Activated CD8-positive, alpha-beta T cell treated with anti-CD3 and anti-CD28 coated beads, Interleukin-2, amount 10 ng/mL, durations not matched to agents 7 days and 5 days (primary cell): ENCODE results near the gene GALK1. TPM values are rescaled to one million over a fixed set of nuclear protein-coding genes. Genes with fewer than 3 reads are reported as not detected.

ENCODE experiments used
- ATAC-seq: fragments of 150-1000 bp; cut with Tn5 transposase; one replicate; pipeline ENCODE4 v1.10.0; 2021; ENCODE audit warnings: moderate library complexity
- CTCF ChIA-PET: fragments of 350-600 bp; sonication (Branson Sonifier 250); formaldehyde crosslinking; loops from one replicate; lab custom pipeline; 2021; ENCODE audit warnings: antibody characterized with exemption; lab: Charles Lee
- POLR2A ChIA-PET: fragments of 350-600 bp; sonication (Branson Sonifier 250); formaldehyde crosslinking; loops from one replicate; lab custom pipeline; 2021; ENCODE audit warnings: antibody characterized with exemption; lab: Charles Lee
- DNase-seq: peaks from one replicate; pipeline ENCODE4 v3.0.0-alpha.2; 2020
- H3K27ac Mint-ChIP-seq: one replicate; pipeline ENCODE4 v1.8.0; 2021; ENCODE audit warnings: mild to moderate bottlenecking, mixed read lengths
- H3K27me3 Mint-ChIP-seq: one replicate; pipeline ENCODE4 v1.8.0; 2021; ENCODE audit warnings: low read depth, mixed read lengths
- H3K36me3 Mint-ChIP-seq: one replicate; pipeline ENCODE4 v1.8.0; 2021; ENCODE audit warnings: low read depth, mixed read lengths
- H3K4me1 Mint-ChIP-seq: one replicate; pipeline ENCODE4 v1.8.0; 2021; ENCODE audit warnings: low read depth, mixed read lengths
- H3K4me3 Mint-ChIP-seq: one replicate; pipeline ENCODE4 v1.8.0; 2021; ENCODE audit warnings: mild to moderate bottlenecking, mixed read lengths
- H3K9me3 Mint-ChIP-seq: one replicate; pipeline ENCODE4 v1.8.0; 2022; ENCODE audit warnings: mixed read lengths; ENCODE audit not compliant: insufficient read depth
- total RNA-seq, 2 experiments: library from RNA; stranded (reverse); gene quantifications; one replicate each; pipeline ENCODE4 v1.2.3, GENCODE V29; 2021

Gene GALK1
- total RNA-seq, 2 experiments from 2014 or later, result 52.2 to 56.9 TPM

DNA sequence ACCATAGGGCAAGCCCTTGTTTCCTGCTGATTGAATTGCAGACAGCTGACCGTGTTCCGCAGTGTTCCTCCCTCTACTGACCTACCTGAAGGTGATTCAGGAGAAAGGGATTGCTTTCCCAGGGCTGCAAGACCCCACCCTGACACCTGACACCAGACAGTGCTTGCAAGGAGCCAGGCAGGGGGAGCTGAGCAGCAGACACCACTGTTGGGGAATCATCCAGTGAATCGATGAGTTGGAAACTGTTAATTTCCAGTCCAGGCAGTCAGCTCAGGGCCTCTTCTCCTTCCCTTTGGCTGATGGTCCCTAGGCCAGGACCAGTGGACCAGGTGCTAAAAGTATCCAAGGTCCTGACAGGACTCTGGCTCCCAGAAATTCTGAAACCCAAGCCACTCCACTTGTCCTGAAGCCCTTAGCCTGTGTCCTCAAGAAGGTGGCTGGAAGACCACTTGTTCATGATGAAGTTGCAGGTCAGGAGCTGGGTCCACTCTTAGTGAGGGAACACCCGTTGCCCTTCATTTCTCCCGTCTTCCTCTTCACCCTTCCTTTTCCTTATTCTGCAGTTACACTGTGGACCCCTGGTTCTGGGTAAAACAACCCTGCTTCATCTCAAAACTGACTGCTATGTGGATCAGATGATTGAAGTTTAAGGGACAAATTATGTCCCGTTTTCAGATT is 10.1 kb upstream of the GALK1 start:
- peaks cover 29% of the 10 kb centered on the region for H3K4me1 Mint-ChIP-seq
- no peak overlapping the region for H3K27ac Mint-ChIP-seq
- H3K4me3 Mint-ChIP-seq, result no peak overlapping the region
- H3K36me3 Mint-ChIP-seq, result peaks cover 43% of the 10 kb centered on the region
- ChIA-PET POLR2A (interaction anchor here (0.6 to 9.4 kb wide), 20 partner anchors 12 to 258 kb away, joined by 3 to 205 read pairs (median 4); partner anchors contain the start of genes GALK1, RECQL5, SAP30BP and TRIM47), CTCF (interaction anchor here (0.9 to 5.1 kb wide), 6 partner anchors 8 to 86 kb away, joined by 3 to 35 read pairs (median 10); partner anchors contain the start of gene GALK1)
- no peaks in the 10 kb centered on the region for H3K9me3 Mint-ChIP-seq
- DNase-seq (no peak), ATAC-seq (no peak)
- peaks cover 3% of the 10 kb centered on the region for H3K27me3 Mint-ChIP-seq

DNA sequence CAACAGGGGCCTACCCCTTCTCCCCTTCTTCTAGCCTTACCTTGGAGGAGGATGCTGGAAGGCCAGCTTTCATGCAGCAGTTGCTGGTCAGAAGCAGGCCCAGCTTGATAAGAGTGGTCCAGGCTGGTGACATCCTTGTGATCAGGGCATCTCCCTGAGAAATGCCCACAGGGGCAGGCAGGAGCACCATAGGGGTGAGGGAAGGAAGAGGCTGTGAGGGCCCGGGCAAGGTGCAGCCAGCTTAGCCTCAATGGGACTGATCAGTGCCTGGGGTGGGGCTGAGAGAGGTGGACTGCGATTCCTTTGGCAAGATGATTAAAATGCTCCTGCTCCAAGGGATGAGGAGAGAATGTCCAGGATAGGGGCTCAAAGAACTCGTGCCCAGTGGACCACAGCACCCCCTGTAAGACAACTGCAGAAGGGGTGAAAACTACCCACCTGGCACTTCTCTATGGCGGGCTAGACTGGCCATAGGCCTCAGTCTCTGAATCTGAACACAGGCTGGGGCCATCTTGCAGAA is 9.5 kb upstream of the GALK1 start:
- peaks cover 25% of the 10 kb centered on the region for H3K4me1 Mint-ChIP-seq
- ChIA-PET CTCF (interaction anchor here (0.9 to 5.1 kb wide), 5 partner anchors 9 to 21 kb away, joined by 3 to 22 read pairs (median 5); partner anchors contain the start of gene GALK1), POLR2A (interaction anchor here (1.0 to 9.4 kb wide), 8 partner anchors 11 to 107 kb away, joined by 3 to 205 read pairs (median 8); partner anchors contain the start of genes GALK1, RECQL5, SAP30BP and TRIM47)
- no peaks in the 10 kb centered on the region for H3K9me3 Mint-ChIP-seq
- H3K27ac Mint-ChIP-seq, result no peak overlapping the region
- peaks cover under 1% of the 10 kb centered on the region for H3K27me3 Mint-ChIP-seq
- DNase-seq (no peak), ATAC-seq (peak; percentile 1)
- H3K4me3 Mint-ChIP-seq, result no peak overlapping the region
- H3K36me3 Mint-ChIP-seq, result peaks cover 39% of the 10 kb centered on the region

DNA sequence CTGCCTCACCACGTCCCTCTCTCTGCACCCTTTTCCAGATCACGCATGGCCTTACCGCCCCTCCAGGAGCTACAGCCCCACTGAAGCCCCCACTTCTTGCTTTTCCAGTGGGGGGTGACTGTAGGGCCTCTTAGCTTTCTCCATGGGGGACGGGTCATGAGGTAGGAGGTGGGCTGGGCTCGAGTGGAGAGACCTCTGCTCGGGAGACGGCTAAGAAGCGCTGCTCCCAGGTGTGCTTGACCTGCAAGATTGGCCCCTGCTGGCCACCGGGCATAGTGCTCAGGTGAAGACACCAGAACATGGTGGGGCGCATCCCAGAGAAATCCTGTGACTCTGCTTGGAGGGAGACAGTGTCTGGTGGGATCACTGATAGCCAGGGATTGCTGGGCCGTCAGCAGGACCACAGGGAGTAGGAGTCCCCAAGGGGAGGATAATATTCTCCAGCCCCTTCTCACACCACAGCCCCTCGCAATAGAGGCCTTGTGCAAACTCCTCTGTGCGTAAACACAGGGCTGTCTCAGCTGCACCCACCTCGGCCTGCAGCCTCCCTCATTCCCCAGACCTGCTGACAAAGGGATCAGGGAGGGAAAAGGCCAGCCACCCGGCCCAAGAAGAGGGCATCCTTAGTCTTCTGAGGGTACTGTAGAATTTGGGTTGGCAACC is 8.9 kb upstream of the GALK1 start:
- no peak overlapping the region for H3K4me3 Mint-ChIP-seq
- DNase-seq (no peak), ATAC-seq (peak; percentile 4)
- ChIA-PET CTCF (interaction anchor here (0.9 to 5.1 kb wide), 8 partner anchors 9 to 111 kb away, joined by 3 to 22 read pairs (median 5); partner anchors contain the start of gene GALK1), POLR2A (interaction anchor here (1.0 to 9.4 kb wide), 7 partner anchors 11 to 107 kb away, joined by 3 to 205 read pairs (median 12); partner anchors contain the start of genes GALK1, RECQL5, SAP30BP and UNK)
- H3K4me1 Mint-ChIP-seq, result peaks cover 25% of the 10 kb centered on the region
- no peak overlapping the region for H3K27ac Mint-ChIP-seq
- H3K9me3 Mint-ChIP-seq, result no peaks in the 10 kb centered on the region
- no peaks in the 10 kb centered on the region for H3K27me3 Mint-ChIP-seq
- H3K36me3 Mint-ChIP-seq, result peaks cover 38% of the 10 kb centered on the region

DNA sequence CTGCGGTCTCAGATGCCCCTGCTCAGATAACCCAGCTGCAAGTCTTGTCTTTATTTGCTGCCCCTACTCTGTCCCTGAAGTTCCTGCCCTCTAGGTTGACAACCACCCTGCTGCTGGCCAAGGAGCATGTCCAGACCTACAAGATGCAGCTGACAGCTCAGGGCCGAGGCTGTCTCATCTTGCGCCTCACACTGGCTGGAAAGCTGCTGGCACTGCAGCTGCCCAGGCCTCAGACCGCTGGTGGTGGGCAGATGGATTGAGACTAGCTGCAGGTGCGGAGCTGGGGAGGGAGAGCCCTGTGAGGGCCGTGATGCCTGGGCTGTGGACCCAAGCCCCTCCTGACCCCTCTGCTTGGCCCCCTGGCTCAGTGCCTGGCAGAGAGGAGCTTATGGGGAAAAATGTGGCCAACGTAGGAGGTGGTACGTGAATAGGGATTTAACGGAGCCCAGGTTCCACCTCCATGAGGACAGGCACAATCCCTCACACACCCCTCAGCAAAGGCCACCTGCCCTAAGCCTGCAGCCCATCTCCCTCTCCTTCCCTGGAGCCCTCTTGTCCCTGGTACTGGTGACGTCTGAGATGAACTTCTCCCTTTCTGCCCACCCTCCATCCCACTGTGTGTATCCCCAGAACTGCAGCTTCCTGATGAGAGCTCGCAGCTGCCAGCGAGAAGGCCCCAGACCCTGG is 8.3 kb upstream of the GALK1 start:
- POLR2A ChIA-PET, result interaction anchor here (1.1 to 9.4 kb wide), 4 partner anchors 10 to 56 kb away, joined by 8 to 205 read pairs (median 186); partner anchors contain the start of genes GALK1 and UNK
- Mint-ChIP-seq H3K4me3 (peak overlapping the region; percentile 16), H3K27me3 (peaks cover 3% of the 10 kb centered on the region), H3K9me3 (no peaks in the 10 kb centered on the region), H3K4me1 (peaks cover 25% of the 10 kb centered on the region), H3K27ac (no peak overlapping the region), H3K36me3 (peaks cover 31% of the 10 kb centered on the region)
- ATAC-seq (peak; percentile 3), DNase-seq (no peak)
- CTCF ChIA-PET, result interaction anchor here (1.0 to 3.0 kb wide), 7 partner anchors 8 to 111 kb away, joined by 3 to 10 read pairs (median 5); partner anchors contain the start of genes GALK1 and WBP2

DNA sequence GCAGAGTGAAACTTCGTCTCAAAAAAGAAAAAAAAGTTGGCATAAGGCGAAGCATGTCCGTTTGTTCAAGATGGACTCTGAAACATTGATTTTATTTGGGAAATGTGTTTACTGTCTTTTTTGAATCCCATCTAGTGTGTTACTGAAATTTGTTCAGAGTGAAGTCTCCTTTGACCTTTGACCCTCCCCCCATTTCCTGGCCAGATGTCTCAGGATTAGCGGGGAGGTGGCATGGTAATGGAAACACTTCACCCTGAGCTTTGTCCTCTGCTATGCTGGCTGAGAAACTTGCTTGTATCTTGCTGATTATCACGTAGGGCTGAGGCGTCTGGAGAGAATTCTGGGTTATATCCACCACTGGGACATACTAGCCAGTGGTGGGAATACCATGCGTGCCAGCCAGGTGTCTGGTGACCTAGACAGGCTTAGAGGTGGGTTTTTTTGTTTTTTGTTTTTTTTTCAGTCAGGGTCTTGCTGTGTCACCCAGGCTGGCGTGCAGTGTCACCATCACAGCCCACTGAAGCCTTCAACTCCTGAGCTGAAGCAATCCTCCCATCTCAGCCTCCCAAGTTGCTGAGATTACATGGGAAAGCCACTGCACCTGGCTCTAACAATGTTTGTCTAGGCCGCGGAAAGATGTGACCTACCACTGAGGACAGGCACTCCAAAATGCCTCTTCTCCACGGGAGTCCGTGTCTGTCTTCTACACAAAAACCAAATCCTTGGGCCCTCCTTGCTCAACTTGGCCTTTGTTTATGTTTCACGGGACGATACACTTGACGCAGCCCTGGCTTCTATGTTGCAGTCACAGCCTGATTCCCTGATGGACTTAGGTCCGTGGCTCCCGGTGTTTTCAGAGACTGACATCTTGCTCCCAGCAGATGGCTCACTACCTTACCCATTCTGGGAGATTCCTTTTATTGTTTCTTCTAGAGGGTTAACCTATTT is 6.6 kb upstream of the GALK1 start:
- Mint-ChIP-seq H3K27ac (no peak overlapping the region), H3K27me3 (peaks cover 6% of the 10 kb centered on the region), H3K9me3 (no peaks in the 10 kb centered on the region), H3K4me3 (no peak overlapping the region), H3K36me3 (peaks cover 15% of the 10 kb centered on the region), H3K4me1 (peaks cover 11% of the 10 kb centered on the region)
- ATAC-seq (no peak), DNase-seq (no peak)
- CTCF ChIA-PET, result interaction anchor here (2.0 to 3.0 kb wide), 1 partner anchor 12 kb away, joined by 5 to 10 read pairs; no protein-coding TSS in a partner anchor
- POLR2A ChIA-PET, result interaction anchor here (1.1 to 8.8 kb wide), 2 partner anchors 12 to 19 kb away, joined by 3 to 183 read pairs; partner anchors contain the start of gene UNK

DNA sequence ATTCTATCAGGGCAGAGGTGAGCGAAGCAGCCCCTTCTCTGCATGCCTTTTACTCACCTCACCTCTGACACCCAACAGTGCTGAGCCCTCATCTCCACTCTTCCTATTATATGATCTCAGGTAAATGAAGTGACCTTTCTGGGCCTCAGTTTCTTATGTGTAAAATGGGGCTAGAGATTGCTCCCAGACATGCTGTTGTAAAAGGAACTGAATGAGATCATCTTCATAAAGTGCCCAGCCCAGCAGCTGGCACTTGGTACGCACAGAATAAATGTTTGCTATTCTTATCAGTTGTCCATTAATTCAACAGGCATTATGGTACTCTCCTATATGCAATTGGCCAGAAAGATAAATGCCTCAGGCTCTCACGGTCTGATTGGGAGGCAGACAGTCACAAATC is 4.5 kb upstream of the GALK1 start:
- Mint-ChIP-seq H3K27ac (no peak overlapping the region), H3K9me3 (no peaks in the 10 kb centered on the region), H3K4me1 (no peaks in the 10 kb centered on the region), H3K27me3 (peaks cover 6% of the 10 kb centered on the region), H3K4me3 (no peak overlapping the region), H3K36me3 (peaks cover 2% of the 10 kb centered on the region)
- ChIA-PET POLR2A (interaction anchor here (0.6 to 2.2 kb wide), 2 partner anchors 10 to 13 kb away, joined by 3 to 17 read pairs; a partner anchor contains a TSS), CTCF (interaction anchor here (0.9 to 2.0 kb wide), 3 partner anchors 14 to 61 kb away, joined by 3 to 5 read pairs (median 3); no protein-coding TSS in a partner anchor)
- ATAC-seq (no peak), DNase-seq (no peak)

DNA sequence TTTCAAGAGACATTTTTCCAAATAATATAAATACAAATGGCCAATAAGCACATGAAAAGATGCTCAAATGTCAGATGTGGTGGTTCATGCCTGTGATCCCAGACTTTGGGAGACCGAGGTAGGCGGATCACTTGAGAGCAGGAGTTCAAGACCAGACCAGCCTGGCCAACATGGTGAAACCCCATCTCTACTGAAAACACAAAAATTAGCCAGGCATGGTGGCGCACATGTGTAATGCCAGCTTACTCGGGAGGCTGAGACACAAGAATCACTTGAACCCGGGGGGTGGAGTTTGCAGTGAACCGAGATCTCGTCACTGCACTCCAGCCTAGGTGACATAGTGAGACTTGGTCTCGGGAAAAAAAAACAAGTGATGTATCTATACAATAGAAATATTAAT is 2.9 kb upstream of the GALK1 start:
- POLR2A ChIA-PET, result interaction anchor here (0.6 to 0.9 kb wide), 2 partner anchors 8 to 12 kb away, joined by 3 read pairs; no protein-coding TSS in a partner anchor
- CTCF ChIA-PET, result interaction anchor here (0.8 to 1.7 kb wide), 2 partner anchors 9 to 238 kb away, joined by 3 read pairs; no protein-coding TSS in a partner anchor
- H3K27me3 Mint-ChIP-seq, result peaks cover 6% of the 10 kb centered on the region
- DNase-seq, result no peak
- ATAC-seq, result no peak
- H3K9me3 Mint-ChIP-seq, result no peaks in the 10 kb centered on the region
- H3K27ac Mint-ChIP-seq, result no peak overlapping the region
- peaks cover 13% of the 10 kb centered on the region for H3K4me1 Mint-ChIP-seq
- H3K4me3 Mint-ChIP-seq, result no peak overlapping the region
- no peaks in the 10 kb centered on the region for H3K36me3 Mint-ChIP-seq

DNA sequence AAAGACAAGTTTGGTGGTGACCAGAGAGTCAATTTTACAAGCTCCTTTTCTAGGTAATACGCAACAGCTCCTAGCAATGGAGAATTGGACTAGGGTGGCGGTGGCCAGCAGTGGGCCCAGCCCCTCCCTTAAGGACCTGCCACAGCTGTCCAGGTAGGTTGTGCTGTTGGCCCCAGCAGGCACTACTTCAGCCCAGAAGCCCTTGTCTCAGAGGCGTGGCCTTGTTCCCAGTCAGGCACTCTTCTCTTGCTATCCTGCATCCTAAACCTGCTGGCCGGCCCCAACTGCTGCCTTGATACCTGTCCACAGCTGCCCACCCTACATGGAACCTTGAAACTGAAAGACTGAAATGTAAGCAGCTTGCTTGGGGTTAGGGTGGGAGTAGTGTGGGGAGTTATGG is 989 bp upstream of the GALK1 start:
- Mint-ChIP-seq H3K9me3 (no peaks in the 10 kb centered on the region), H3K4me3 (no peak overlapping the region), H3K27ac (no peak overlapping the region), H3K4me1 (peaks cover 15% of the 10 kb centered on the region), H3K36me3 (peaks cover 6% of the 10 kb centered on the region), H3K27me3 (peaks cover 6% of the 10 kb centered on the region)
- ChIA-PET POLR2A (interaction anchor here (0.6 to 7.5 kb wide), 7 partner anchors 10 to 89 kb away, joined by 3 to 188 read pairs (median 4); partner anchors contain the start of genes UNK and WBP2), CTCF (interaction anchor here (1.0 to 5.2 kb wide), 18 partner anchors 8 to 162 kb away, joined by 3 to 82 read pairs (median 8); partner anchors contain the start of genes SMIM5, TRIM47, TRIM65 and UNK)
- DNase-seq (no peak), ATAC-seq (no peak)

DNA sequence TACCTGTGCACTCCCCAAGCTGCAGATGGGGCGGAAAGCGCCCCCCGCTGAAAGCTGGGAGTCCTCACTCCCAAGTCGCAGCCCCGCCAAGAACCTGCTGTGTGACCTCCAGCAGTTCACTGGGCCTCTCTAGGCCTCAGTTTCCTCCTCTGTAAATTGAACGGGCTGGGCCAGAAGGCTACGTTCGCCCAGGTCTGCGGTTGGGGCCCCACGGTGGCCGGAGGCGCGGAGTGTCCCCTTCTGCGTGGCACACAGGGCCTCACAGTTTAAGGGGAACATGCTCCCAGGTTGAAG is 628 bp downstream of the GALK1 start:
- no peak for ATAC-seq
- Mint-ChIP-seq H3K4me1 (peaks cover 15% of the 10 kb centered on the region), H3K9me3 (no peaks in the 10 kb centered on the region), H3K27me3 (peaks cover 6% of the 10 kb centered on the region), H3K27ac (peak overlapping the region; percentile 63), H3K36me3 (peaks cover 6% of the 10 kb centered on the region), H3K4me3 (peak overlapping the region; percentile 79)
- POLR2A ChIA-PET, result interaction anchor here (1.0 to 7.5 kb wide), 4 partner anchors 10 to 57 kb away, joined by 3 to 188 read pairs (median 10); a partner anchor contains a TSS
- DNase-seq, result no peak
- CTCF ChIA-PET, result interaction anchor here (0.7 to 5.2 kb wide), 26 partner anchors 9 to 132 kb away, joined by 3 to 82 read pairs (median 8); partner anchors contain the start of genes TRIM65, UNC13D and WBP2
